ENCODE results near the gene SYNDIG1.

- TF ChIP-seq EZH2 (IDR thresholded peaks at IDR 0.05; ENCODE audit: borderline replicate concordance, insufficient read depth, low read depth, low read length, poor library complexity, severe bottlenecking) (no peak), CTCF (IDR thresholded peaks at IDR 0.05) (no peak)
Observed at GRCh38 chr20:24530131-24530680, 60.8 kb downstream of the SYNDIG1 start.
